Kidney tubule cell (primary cell): ENCODE measurements around the gene LRRC3.

Experiments
- DNase-seq: peaks from one replicate; pipeline ENCODE4 v3.0.0-alpha.2; 2018; ENCODE audit warnings: low spot score

The LRRC3 gene

DNA sequence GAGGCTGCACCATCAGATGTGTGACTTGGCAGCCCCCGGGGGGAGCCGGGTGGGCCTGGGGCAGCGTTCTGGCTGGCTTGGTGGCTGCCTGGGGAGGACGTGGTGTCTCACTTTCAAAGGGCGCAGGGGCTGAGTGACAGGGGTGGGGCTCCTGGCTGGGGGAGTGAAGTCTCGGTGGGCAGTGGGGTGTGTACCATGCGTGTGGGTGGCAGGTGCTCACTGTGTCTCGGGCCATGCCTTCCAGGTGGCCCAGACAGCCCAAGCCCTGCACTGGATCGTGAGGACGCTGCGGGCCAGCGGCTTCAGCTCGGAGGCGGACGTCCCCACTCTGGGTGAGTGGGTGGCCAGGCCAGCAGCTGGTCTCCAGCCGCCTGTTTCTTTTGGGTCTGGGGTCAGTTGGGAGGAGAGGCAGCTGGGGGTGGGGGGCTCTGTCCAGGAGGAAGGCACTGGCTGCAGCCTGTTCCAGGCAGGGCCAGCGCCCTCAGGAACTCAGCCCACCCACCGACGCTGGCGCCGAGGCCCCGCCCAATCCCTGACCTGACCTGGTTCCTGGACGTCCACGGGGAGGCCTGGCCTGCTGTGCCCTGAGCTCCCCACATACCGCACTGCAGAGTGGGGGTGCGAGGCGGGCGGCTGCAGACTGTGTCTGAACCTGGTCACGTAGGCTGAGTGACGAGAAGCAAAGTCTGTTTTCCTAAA is 30.6 kb upstream of the LRRC3 start:
- no peak for DNase-seq

DNA sequence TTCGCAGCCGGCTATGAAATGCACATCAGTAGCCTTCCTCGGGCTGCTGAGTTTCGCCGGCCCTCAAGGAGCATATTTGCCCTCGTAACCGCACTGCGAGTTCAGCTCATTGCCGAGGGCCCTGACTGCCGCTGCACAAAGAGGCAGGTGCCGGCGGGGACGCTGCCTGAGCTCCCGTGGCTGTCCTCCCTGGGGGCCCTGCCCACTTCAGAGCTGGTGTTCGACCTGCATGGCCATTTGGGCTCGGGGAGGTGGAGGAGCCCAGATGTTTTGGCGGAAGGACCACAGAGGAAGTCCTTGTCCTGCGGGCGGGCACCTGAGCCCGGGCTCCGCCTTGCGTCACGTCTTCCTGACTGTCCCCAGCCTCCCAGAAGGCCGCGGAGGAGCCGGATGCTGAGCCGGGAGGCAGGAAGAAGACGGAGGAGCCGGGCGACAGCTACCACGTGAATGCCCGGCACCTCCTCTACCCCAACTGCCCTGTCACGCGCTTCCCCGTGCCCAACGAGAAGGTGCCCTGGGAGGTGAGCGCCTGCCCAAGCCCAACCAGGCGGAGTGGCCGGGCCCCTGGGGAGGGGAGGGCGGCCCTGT is 29.9 kb upstream of the LRRC3 start:
- DNase-seq, result no peak

DNA sequence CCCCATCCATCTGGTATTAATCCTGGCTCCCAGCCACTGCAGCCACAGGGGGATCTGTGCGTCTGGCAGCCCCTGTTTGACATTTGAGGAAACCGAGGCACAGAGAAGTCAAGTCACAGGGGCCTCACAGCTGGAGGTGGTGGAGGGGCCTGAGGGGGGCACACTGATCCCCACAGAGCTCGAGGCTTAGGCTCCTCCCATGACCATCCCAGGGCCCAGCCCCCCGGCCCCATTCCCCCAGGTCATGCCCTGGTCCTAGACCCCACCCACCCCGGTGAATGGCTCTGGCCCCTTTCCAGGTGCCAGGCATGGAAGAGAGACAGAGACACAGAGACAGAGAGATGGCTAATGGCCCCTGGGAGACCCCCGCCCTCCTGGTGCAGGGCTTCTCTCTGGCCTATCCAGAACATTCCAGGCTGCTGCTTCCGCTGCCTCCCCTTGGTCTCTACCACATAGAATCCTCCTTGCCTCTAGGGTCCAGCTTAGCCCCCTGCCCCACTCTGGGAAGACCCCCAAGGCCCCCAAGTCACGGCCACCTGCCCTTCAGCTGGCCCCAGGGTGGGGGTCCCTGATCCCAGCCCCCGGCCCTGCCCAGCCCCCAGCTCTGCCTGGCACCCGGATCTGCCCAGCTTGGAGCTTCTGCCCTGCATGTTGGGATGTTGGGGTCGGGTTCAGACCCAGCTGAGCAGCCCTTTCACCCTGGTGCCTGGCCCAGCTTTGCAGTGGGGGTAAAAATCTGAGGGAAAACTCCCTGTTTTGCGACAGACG is 29.2 kb upstream of the LRRC3 start:
- no peak for DNase-seq

DNA sequence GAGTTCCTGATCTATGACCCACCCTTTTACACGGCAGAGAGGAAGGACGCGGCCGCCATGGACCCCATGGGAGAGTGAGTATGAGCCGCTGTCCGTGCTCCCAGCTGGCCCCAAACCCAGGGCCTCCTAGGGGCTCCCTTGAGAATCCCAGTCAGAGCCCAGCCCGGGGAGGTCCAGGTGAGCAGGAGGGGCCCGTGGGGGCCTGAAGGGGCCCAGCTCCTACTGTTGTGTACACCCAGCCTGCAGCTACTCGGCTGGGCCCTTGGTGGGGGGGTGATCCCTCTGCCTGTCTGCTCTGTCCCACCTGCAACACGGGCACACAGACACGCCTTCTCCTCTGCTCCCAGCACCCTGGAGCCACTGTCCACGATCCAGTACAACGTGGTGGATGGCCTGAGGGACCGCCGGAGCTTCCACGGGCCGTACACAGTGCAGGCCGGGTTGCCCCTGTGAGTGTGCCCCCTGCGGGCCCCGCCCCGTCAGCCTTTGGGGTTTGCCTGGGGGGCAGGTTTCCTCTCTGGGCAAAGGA is 28.6 kb upstream of the LRRC3 start:
- DNase-seq, result no peak

DNA sequence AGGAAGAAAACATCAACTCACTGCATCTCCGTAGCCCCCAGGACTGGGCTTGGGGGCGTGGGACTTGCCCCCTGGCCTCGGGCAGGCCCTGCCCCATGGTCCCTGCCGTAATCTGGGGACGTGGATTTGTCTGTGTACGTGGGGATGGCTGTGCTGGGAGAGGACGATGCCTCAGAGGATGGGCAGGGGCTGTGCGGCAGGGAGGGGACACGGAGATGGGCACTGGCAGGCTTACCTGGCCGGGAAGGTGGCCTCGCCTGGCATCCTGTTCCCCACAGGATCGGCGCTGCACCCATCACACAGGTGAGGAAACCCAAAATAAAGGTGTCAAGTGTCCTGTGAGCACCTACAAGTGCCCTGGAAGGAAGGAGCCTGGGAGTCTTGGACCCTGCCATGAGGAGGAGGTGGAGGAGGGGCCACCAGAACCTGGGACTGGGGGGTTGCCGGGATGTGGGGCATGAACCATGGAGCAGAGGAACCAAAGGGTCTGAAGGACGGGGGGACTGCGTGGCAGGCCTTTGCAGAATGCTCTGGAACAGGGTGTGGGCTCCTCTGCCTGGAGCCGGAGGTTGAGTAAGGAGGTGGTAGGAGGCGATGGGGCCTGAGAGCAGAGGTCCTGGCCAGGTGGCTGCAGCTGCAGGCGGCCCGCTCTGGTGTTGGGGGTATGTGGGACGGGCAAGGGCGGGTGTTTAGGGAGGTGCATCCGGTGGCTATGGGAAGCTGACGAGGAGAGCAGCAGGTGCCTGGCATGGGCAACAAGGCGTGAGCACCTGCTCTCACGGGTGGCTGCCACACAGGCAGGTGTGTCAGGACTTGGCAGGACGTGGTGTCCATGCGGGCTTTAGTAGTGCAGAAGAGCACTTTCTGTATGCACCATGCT is 27.8 kb upstream of the LRRC3 start:
- no peak for DNase-seq

DNA sequence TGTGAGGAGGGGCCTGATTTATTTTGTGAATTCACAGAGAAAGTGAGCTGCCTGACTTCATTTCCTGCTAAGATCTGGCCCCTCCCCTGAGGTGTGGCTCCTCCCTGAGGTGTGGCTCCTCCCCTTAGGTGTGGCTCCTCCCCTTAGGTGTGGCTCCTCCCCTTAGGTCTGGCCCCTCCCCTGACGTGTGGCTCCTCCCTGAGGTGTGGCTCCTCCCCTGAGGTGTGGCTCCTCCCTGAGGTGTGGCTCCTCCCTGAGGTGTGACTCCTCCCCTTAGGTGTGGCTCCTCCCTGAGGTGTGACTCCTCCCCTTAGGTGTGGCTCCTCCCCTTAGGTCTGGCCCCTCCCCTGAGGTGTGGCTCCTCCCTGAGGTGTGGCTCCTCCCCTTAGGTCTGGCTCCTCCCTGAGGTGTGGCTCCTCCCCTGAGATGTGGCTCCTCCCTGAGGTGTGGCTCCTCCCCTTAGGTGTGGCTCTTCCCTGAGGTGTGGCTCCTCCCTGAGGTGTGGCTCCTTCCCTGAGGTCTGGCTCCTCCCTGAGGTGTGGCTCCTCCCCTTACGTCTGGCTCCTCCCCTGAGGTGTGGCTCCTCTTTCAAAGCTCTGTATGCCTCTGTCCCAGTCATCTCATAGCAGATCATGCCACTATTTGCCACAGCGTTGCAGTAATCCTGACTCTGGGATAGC is 26.9 kb upstream of the LRRC3 start:
- peak; percentile 20 for DNase-seq

DNA sequence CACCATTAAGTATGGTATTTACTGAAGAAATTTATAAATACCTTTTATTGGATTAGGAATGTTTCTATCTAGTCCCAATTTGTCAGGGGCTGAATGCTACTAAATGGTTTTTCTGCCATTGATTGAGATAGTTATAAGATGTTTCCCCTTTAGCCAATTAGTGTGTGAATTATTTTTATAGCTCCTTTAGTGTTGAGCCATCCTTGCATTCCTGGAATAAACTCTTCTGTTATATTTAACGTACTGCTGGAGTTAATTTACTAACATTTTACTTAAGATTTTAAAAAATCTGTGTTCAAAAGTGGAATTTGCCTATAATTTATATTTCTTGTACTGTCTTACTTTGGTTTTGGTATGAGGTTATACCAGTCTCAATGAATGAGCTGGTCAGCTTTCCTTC is 25.4 kb upstream of the LRRC3 start:
- DNase-seq, result no peak

DNA sequence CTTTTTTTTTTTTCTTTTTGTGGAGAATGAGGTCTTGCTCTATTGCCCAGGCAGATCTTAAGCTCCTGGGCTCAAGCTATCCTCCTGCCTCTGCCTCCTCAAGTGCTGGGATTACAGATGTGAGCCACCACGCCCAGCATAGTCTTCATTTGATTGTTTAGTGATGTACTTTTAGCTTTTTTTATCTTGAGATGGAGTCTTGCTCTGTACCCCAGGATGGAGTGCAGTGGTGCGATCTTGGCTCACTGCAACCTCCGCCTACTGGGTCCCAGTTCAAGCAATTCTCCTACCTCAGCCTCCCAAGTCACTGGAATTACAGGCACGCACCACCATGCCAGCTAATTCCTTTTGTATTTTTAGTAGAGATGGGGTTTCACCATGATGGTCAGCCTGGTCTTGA is 24.0 kb upstream of the LRRC3 start:
- DNase-seq, result no peak

DNA sequence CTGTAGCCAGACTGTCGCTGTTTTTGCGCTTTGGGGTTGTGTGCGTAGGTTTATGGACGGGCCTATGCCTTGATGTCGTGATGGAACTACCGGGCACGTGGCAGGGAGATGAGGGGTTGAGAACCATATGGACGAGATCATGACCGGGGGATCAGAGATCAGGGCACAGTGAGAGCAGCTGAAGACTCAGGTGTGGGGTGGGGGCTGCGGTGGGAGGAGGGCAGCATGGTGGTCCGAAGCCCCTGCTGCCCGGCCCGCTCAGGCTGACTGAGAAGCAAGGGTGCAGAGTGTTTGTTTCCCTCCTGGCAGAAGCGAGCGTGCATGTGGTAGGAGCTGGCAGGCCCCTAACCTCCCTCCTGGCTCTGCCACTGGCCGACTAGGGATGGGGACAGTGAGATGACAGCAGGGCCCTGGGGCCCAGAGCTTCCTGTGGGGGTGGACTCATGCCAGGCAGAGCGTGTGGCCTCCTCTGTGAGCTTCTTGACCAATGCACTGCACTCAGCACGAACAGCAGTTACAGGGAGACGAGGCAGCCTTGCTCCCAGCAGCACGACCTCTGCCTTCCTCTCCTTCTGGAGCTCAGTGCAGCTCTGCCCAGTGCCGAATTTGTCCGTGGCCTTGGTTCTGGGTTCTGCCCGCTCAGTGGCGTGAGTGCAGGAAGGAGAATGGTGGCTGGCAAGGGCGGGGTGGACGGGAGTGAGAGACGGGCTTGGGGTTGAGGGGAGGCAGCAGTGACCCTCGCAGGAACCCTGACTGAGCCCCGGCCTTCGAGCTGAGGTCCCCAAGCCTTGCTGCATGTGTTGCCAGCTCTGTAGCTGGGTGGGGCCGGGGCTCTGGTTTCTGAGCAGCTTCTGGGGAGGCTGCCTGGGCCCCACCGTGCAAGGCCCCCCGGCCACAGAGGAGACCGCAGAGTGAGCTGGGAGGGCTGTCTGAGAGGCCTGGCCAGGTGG is 22.2 kb upstream of the LRRC3 start:
- DNase-seq, result no peak

DNA sequence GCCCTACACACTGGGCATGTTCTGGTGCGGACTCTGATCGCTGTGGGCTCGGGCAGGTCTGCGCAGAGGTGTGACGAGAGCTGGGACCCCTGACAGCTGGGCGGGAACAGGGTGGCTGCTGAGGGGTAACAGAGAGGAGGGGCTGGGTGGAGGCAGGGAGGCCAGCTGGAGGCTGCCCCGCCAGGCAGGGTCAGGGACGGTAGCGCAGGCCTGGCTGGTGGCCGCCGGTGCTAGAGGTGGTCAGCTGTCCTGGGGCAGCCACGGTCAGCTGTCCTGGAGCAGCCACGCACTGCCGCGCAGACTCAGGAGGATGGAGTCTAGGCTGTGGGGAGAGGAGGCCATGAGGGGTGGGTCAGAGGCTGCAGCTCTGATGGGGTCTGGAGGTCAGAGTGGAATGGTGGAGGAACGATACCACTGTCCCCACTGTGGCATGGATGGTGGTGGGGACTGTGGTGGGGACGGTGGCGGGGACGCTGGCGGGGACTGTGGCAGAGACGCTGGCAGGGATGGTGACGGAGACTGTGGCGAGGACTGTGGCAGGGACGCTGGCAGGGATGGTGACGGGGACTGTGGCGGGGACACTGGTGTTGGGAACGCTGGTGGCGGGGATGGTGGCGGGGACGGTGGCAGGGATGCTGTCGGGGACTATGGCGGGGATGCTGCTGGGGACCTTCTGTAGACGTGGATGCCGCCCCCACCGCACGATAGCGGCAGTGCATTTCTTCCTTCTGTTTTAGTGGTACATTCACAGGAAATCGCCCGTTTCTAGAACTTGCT is 21.3 kb upstream of the LRRC3 start:
- DNase-seq, result no peak

DNA sequence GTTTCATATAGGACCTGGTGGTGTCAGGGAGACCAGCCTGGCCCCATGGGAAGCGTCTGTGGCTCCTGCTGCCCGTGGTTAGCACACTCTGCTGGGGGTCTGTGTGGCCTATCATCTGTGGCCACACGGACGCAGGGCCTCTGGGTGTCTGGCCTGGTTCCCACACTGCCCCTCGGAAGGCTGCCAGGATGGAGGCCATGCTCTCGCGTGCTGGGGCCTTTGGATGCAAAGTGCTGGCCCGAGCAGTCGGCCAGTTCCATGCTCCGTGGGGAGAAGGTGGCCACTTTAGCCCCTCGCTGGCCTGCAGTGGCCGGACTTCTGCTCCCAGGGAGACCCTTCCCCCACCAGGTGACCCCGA is 20.8 kb upstream of the LRRC3 start:
- no peak for DNase-seq

DNA sequence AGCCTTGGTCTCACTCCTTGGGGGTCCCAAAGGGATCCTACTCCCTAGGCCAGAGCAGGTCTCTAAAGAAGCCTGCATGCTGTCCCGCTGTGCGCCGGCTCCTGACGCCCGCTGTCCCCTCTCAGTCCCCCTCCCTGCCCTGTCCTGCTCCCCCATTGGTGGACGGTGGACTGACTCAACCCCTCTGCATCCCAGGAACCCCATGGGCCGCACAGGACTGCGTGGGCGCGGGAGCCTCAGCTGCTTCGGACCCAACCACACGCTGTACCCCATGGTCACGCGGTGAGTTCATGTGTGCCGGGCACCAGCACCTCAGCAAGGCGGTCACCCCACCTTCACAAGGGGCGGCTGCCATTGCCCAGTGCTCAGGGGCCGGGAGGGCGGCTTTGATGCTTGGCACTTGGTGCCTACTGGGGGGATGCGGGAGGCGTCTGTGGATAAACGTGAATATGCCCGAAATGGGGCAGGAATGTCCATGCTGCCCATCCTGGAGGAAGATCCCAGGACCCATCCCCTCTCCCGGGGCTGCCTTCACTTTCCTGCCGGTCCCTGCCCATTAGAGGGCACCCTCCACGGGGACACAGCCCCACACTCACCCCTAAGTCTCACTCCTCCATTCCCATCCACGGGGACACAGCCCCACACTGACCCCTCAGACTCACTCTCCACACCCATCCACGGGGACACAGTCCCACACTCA is 20.2 kb upstream of the LRRC3 start:
- DNase-seq, result no peak

DNA sequence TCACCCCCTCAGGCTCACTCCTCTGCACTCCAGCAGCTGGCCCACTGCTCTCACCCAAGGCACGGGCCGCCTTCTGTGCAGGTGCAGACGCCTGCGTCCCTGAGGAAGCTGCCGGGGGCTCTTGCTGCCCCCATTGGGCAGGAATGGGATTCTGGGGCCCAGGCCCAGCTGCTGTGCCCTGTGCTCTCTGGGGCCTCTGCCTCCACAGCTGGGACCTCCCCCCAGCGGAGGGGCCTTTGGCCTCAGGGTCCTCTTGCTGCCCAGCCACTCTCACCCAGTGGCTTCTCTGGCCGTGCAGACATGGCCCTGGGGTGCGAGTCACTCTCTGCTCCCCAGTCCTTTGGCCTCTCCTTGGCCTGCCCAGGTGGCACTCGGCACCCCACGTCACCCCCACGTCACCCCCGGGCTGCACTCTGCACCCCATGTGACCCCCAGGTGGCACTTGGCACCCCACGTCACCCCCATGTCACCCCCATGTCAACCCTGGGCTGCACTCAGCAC is 19.1 kb upstream of the LRRC3 start:
- DNase-seq, result no peak

DNA sequence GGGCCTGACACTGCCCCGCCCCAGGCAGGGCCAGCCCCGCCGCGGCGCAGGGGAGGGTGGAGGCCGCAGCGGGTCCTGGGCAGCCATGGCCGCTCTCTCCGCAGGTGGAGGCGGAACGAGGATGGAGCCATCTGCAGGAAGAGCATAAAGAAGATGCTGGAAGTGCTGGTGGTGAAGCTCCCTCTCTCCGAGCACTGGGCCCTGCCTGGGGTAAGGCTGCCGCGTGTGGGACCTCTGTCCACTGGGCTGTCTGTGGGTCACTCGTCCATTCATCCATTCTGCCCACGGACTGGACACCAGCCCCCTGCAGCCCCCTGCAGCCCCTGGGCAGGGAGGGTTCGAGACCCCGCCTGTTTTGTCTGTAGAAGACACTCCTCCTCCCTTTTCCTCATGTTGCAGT is 18.4 kb upstream of the LRRC3 start:
- DNase-seq, result no peak

DNA sequence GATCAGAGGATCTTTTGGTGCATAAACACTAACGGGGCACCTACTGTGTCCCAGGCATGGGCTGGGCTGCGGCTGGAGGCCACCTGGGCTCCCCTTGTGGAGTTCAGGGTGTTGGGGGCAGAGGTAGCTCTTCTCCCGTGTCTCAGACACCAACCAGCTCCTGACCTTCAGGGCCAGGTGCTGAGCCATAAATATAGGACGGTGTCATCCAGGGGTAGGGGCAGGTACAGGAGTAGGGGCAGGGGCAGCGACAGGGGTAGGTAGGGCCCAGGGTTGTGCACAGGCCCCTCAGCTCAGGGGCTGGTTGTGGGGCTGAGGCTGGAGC is 18.0 kb upstream of the LRRC3 start:
- DNase-seq, result no peak

DNA sequence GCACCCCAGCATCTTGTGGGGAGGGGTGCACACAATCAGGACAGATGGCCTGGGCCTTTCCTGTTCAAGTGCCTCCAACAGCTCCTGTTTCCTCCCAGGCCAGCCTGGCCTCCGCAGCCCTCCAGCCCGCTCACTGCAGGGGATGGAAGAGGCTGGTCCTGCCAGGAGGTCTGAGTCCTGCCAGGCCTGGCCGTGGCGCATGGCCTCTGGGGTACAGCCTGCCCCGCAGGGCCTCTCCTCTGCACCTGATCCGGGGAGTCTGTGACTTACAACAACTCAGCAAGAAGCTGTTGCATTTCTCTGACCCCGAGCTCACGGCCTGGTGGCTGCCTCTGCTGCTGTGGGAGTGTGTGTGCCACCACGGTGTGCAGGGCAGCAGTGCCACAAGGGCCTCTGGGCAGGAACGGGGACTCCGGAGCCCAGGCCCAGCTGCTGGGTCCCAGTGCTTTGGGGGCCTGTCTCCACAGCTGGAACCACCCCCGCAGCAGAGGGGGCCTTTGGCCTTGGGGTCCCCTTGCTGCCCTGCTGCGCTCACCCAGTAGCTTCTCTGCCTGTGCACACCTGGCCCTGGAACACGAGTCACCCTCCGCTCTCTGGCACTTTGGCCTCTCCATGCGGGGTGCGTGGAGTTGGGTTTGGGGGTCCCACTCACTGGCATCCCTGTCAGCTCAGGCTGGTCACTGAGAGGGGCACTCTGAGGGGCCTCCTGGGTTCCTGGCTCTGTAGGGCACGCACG is 17.4 kb upstream of the LRRC3 start:
- no peak for DNase-seq

DNA sequence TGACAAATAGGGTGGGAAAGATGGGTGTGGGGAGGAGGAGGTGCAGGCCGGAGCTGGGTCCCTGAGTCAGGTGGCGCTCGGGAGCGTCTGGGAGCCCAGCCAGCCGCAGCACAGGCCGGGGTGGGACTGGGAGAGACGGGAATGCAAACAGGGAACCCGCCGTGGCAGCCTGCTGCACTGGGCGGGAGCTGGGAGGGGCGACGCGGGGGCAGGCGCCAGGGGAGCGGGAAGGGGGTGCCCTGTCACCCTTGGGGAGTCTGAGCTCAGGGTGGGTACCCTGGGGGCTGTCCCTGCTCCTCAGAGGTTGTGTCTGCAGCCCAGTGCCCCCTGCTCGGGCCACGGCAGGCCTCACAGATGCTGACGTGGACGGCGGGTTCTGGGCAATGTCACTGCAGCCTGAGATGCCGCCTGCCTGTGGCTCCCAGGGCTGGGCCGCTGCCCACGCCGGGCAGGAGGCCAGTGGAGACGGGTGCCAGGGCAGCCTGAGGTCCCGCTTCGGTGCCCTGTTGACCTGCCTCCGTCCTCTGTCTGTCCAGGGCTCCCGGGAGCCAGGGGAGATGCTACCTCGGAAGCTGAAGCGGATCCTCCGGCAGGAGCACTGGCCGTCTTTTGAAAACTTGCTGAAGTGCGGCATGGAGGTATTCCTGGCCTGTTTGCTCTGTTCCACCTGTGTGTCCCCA is 16.6 kb upstream of the LRRC3 start:
- no peak for DNase-seq

DNA sequence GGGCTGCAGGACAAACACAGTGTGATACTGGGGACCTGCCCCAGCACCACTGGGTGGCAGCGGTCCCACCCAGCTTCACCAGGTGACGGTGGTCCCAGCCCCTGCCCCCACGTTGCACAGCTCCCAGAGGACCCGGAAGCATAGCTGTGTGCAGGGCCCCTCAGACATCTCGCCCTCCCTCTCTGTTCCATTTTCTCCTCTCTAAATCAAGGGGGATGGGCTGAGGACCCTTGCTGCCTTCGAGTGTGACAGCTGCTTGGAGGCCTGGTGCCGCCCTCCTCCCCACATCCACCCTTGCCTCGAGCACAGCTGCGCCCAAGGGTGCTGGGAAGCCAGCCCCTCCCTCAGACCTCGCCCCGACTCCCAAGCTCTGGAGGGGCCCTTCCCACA is 16.1 kb upstream of the LRRC3 start:
- no peak for DNase-seq
